WTC11 (cell line): Measurements from ENCODE around the gene PSMC1. TPM values are rescaled to one million over a fixed set of nuclear protein-coding genes. Genes with fewer than 3 reads are reported as not detected.

Experiments
- ATAC-seq: fragments of 200-7000 bp; cut with Tn5 transposase; 2 replicates; pipeline ENCODE4 v1.10.0; 2021; ENCODE audit warnings: mild to moderate bottlenecking, moderate library complexity
- CTCF ChIA-PET: fragments of 300-600 bp; sonication (Branson Sonifier 250); formaldehyde crosslinking; loops from one replicate; lab custom pipeline; 2021; ENCODE audit warnings: antibody characterized with exemption; lab: Charles Lee
- POLR2A ChIA-PET: fragments of 350-600 bp; sonication (Branson Sonifier 250); formaldehyde crosslinking; loops from one replicate; lab custom pipeline; 2021; ENCODE audit warnings: antibody characterized with exemption; lab: Charles Lee
- DNase-seq: peaks from one replicate; pipeline ENCODE4 v3.0.0; 2021; ENCODE audit warnings: low spot score
- H3K27ac Mint-ChIP-seq: 2 replicates; pipeline ENCODE4 v1.8.0; 2021; ENCODE audit warnings: mixed read lengths
- H3K27me3 Mint-ChIP-seq: 2 replicates; pipeline ENCODE4 v1.8.0; 2021; ENCODE audit warnings: low read depth, mild to moderate bottlenecking, moderate library complexity, mixed read lengths
- H3K36me3 Mint-ChIP-seq: 2 replicates; pipeline ENCODE4 v1.8.0; 2021; ENCODE audit warnings: mixed read lengths
- H3K4me1 Mint-ChIP-seq: 2 replicates; pipeline ENCODE4 v1.8.0; 2022; ENCODE audit warnings: mixed read lengths
- H3K4me3 Mint-ChIP-seq: 2 replicates; pipeline ENCODE4 v1.8.0; 2021; ENCODE audit warnings: mild to moderate bottlenecking, moderate library complexity, mixed read lengths
- H3K9me3 Mint-ChIP-seq: 2 replicates; pipeline ENCODE4 v1.8.0; 2021; ENCODE audit warnings: mixed read lengths
- CREB1 ChIP-seq: sonication (generic); formaldehyde crosslinking; IDR thresholded peaks from 2 replicates; pipeline ENCODE4 v1.8.0; 2023; ENCODE audit warnings: mild to moderate bottlenecking, missing genetic modification reagents
- ELF4 ChIP-seq: sonication (generic); formaldehyde crosslinking; IDR thresholded peaks from 2 replicates; pipeline ENCODE4 v1.8.1; 2022; ENCODE audit warnings: low read depth, mild to moderate bottlenecking, moderate library complexity, missing genetic modification reagents
- ETV6 ChIP-seq: sonication (generic); formaldehyde crosslinking; IDR thresholded peaks from 2 replicates; pipeline ENCODE4 v1.8.1; 2022; ENCODE audit warnings: mild to moderate bottlenecking, missing genetic modification reagents
- GRHL2 ChIP-seq: fragments of 250-450 bp; sonication (Bioruptor Pico); IDR thresholded peaks from 2 replicates; pipeline ENCODE4 v1.8.0; 2022; ENCODE audit warnings: mild to moderate bottlenecking, moderate library complexity; ENCODE audit not compliant: insufficient replicate concordance, severe bottlenecking
- HMGA2 ChIP-seq: fragments of 250-450 bp; sonication (Bioruptor Pico); IDR thresholded peaks from 2 replicates; pipeline ENCODE4 v1.4.0; 2021; ENCODE audit warnings: mild to moderate bottlenecking, moderate library complexity
- HMGXB4 ChIP-seq: sonication (generic); formaldehyde crosslinking; IDR thresholded peaks from 2 replicates; pipeline ENCODE4 v1.8.1; 2023; ENCODE audit warnings: mild to moderate bottlenecking, moderate library complexity, missing genetic modification reagents
- MXD4 ChIP-seq: fragments of 250-450 bp; sonication (Bioruptor Pico); IDR thresholded peaks from 2 replicates; pipeline ENCODE4 v1.8.0; 2021; ENCODE audit warnings: mild to moderate bottlenecking, moderate library complexity, borderline replicate concordance
- MYBL2 ChIP-seq: sonication (generic); formaldehyde crosslinking; IDR thresholded peaks from 2 replicates; pipeline ENCODE4 v1.8.1; 2023; ENCODE audit warnings: mild to moderate bottlenecking, moderate library complexity, missing genetic modification reagents
- NFE2L1 ChIP-seq: sonication (generic); formaldehyde crosslinking; IDR thresholded peaks from 2 replicates; pipeline ENCODE4 v1.8.1; 2023; ENCODE audit warnings: missing genetic modification reagents
- NR3C1 ChIP-seq: sonication (generic); formaldehyde crosslinking; conservative IDR thresholded peaks from 2 replicates; pipeline ENCODE4 v1.8.1; 2023; ENCODE audit warnings: low read depth, mild to moderate bottlenecking, missing genetic modification reagents
- PREB ChIP-seq: sonication (generic); formaldehyde crosslinking; IDR thresholded peaks from 2 replicates; pipeline ENCODE4 v1.8.1; 2022; ENCODE audit warnings: mild to moderate bottlenecking, missing genetic modification reagents, moderate library complexity, borderline replicate concordance
- TEAD4 ChIP-seq: sonication (generic); formaldehyde crosslinking; IDR thresholded peaks from 2 replicates; pipeline ENCODE4 v1.8.0; 2022; ENCODE audit warnings: mild to moderate bottlenecking, missing genetic modification reagents
- USF2 ChIP-seq: sonication (generic); formaldehyde crosslinking; IDR thresholded peaks from 2 replicates; pipeline ENCODE4 v1.8.1; 2023; ENCODE audit warnings: mild to moderate bottlenecking, missing genetic modification reagents, moderate library complexity
- ZBTB43 ChIP-seq: sonication (generic); formaldehyde crosslinking; IDR thresholded peaks from 2 replicates; pipeline ENCODE4 v1.8.1; 2023; ENCODE audit warnings: mild to moderate bottlenecking, missing genetic modification reagents
- ZMAT4 ChIP-seq: fragments of 250-450 bp; sonication (Bioruptor Pico); IDR thresholded peaks from 2 replicates; pipeline ENCODE4 v1.9.0; 2021; ENCODE audit warnings: mild to moderate bottlenecking
- ZNF219 ChIP-seq: sonication (generic); formaldehyde crosslinking; IDR thresholded peaks from 2 replicates; pipeline ENCODE4 v1.8.0; 2023; ENCODE audit warnings: missing genetic modification reagents, mild to moderate bottlenecking, borderline replicate concordance
- ZNF263 ChIP-seq: sonication (generic); formaldehyde crosslinking; IDR thresholded peaks from 2 replicates; pipeline ENCODE4 v1.8.1; 2022; ENCODE audit warnings: low read depth, mild to moderate bottlenecking, moderate library complexity, missing genetic modification reagents
- ZNF281 ChIP-seq: sonication (generic); formaldehyde crosslinking; IDR thresholded peaks from 2 replicates; pipeline ENCODE4 v1.8.0; 2023; ENCODE audit warnings: mild to moderate bottlenecking, missing genetic modification reagents
- ZNF317 ChIP-seq: sonication (generic); formaldehyde crosslinking; IDR thresholded peaks from 2 replicates; pipeline ENCODE4 v1.8.1; 2023; ENCODE audit warnings: low read depth, mild to moderate bottlenecking, moderate library complexity, missing genetic modification reagents, borderline replicate concordance
- ZNF532 ChIP-seq: fragments of 250-450 bp; sonication (Bioruptor Pico); IDR thresholded peaks from 2 replicates; pipeline ENCODE4 v1.9.0; 2021; ENCODE audit warnings: mild to moderate bottlenecking, borderline replicate concordance
- total RNA-seq: library from RNA; stranded (reverse); gene quantifications from 3 replicates; pipeline ENCODE4 v1.2.3, GENCODE V29; 2021

Gene PSMC1
- total RNA-seq, 1 experiment from 2014 or later, result 88.9 TPM

GRCh38 chr14:90294872-90295271 lies 38.5 kb downstream of the PSMC1 start (continued):
- no peak for TF ChIP-seq ZNF281 (CRISPR knock-in tag)

GRCh38 chr14:90295870-90296516 lies 39.6 kb downstream of the PSMC1 start:
- TF ChIP-seq ZBTB43 (CRISPR knock-in tag) (no peak), ZNF219 (CRISPR knock-in tag) (no peak), NR3C1 (no peak)
- DNase-seq (no peak), ATAC-seq (no peak)
- H3K27ac Mint-ChIP-seq, result no peak overlapping the region
- peaks cover 4% of the 10 kb centered on the region for H3K9me3 Mint-ChIP-seq
- peaks cover 11% of the 10 kb centered on the region for H3K4me1 Mint-ChIP-seq
- H3K4me3 Mint-ChIP-seq, result no peak overlapping the region
- H3K36me3 Mint-ChIP-seq, result peaks cover 39% of the 10 kb centered on the region
- no peaks in the 10 kb centered on the region; the same call in 1 of the 2 replicates for H3K27me3 Mint-ChIP-seq
- ChIA-PET CTCF (no interaction called here), POLR2A (no interaction called here)

- peaks cover 4% of the 10 kb centered on the region for H3K9me3 Mint-ChIP-seq
- CTCF ChIA-PET, result interaction anchor here (0.7 kb wide), 1 partner anchor 113 kb away, joined by 3 read pairs; no protein-coding TSS in a partner anchor
- H3K4me3 Mint-ChIP-seq, result no peak overlapping the region
- H3K4me1 Mint-ChIP-seq, result peaks cover 13% of the 10 kb centered on the region
- POLR2A ChIA-PET, result interaction anchor here (0.5 kb wide), 1 partner anchor 19 kb away, joined by 4 read pairs; no protein-coding TSS in a partner anchor
- H3K27me3 Mint-ChIP-seq, result no peaks in the 10 kb centered on the region; the same call in 1 of the 2 replicates
- peaks cover 42% of the 10 kb centered on the region for H3K36me3 Mint-ChIP-seq
- DNase-seq (no peak), ATAC-seq (no peak)
- H3K27ac Mint-ChIP-seq, result no peak overlapping the region
- TF ChIP-seq ETV6 (CRISPR knock-in tag) (no peak), MXD4 (no peak), ZNF532 (CRISPR knock-in tag) (no peak), ELF4 (CRISPR knock-in tag) (no peak), MYBL2 (CRISPR knock-in tag) (no peak), ZNF263 (CRISPR knock-in tag) (no peak), PREB (CRISPR knock-in tag) (no peak), HMGA2 (CRISPR knock-in tag) (no peak), NFE2L1 (CRISPR knock-in tag) (no peak), ZNF219 (CRISPR knock-in tag) (no peak), GRHL2 (CRISPR knock-in tag) (no peak), CREB1 (CRISPR knock-in tag) (no peak), USF2 (CRISPR knock-in tag) (no peak), ZMAT4 (no peak), TEAD4 (CRISPR knock-in tag) (no peak), HMGXB4 (no peak), ZNF317 (no peak)
These were observed 40.3 kb downstream of the PSMC1 start for GRCh38 chr14:90296641-90297040.
